NCI-H2196 (cell line): Measurements from ENCODE around the gene PDGFRB.
A peak's percentile ranks its signal among the peaks of the same experiment; 100 is the strongest.

Experiments used
- DNase-seq: peaks from one replicate; lab custom pipeline; 2025; ENCODE audit not compliant: unreplicated experiment; lab: John Stamatoyannopoulos, UW

The PDGFRB gene

GRCh38 chr5:150155258-150156026, at the start of gene PDGFRB:
Gene PDGFRB, minus strand, starts transcription at chr5:150155845. Its CDS starts 18,798 bp downstream, at chr5:150137047.
- peak; percentile 30 for DNase-seq

- DNase-seq = no peak
These were observed 48.9 kb upstream of the PDGFRB start for GRCh38 chr5:150204590-150204960.

- no peak for DNase-seq
These were observed 48.4 kb upstream of the PDGFRB start for GRCh38 chr5:150203832-150204589.

DNA sequence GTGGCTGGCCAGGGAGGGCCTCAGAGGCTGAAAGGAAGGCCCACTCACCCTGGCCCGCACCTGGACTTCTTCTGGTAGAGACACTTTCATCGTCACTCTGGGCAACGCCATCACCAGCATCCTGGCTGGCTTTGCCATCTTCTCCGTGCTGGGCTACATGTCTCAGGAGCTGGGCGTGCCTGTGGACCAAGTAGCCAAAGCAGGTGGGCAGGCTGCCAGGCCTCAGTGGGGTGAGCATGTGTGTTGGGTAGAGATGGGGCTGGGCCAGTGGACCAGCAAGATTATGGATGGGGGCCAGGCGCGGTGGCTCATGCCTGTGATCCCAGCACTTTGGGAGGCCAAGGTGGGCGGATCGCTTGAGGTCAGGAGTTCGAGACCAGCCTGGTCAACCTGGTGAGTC, 46.9 kb upstream of the PDGFRB start:
- no peak for DNase-seq

- no peak for DNase-seq
These were observed 41.8 kb upstream of the PDGFRB start for GRCh38 chr5:150197476-150197875.

DNA sequence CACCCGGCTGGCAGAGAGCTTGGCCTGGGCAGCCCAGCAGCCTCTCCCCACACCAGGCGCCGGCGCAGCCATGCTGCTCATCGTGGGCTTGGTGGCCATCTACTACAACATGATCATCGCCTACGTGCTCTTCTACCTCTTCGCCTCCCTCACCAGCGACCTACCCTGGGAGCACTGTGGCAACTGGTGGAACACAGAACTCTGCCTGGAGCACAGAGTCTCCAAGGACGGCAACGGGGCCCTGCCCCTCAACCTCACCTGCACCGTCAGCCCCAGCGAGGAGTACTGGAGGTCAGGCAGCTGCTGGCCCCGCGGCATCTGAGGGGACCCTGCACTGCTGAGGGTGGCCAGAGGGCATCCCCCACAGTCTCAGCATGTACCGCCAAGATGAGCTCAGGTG, 41.3 kb upstream of the PDGFRB start:
- no peak for DNase-seq

- no peak for DNase-seq
These were observed 40.9 kb upstream of the PDGFRB start for GRCh38 chr5:150196514-150196913.

DNA sequence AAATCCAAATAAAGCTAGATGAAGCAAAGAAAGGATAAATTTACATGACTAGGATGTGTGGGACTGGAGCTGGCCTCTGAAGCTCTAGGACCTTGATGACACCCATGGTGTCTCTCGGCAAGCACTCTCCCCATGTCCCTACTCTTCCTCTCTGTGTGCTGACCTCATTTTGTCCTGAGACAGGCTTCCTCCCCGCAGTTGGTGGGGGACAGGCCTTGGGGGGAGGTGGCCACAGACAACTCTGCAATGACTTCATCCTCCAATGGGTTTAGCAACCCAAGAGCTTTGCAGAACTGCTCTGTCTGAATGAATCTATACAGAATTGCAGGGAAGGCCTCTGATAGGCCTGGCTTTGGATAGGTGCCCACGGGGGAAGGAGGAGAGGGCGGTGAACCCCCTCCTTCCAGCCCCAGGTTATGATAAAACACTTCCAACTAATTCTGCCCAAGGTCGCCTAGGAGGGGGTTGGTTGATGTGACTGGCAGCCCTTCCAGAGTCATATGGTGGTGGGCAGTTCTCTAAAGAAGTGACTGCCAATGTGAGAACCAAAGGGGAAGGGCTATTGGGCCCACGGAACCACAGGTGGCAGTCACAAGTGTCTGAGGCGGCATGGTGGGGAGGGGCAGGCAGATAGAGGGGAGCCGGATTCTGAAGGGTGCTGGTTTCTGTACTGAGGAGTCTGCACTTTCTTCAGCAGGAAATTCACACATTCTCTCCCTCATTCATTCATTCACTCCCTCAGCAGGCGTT, 40.3 kb upstream of the PDGFRB start:
- DNase-seq = no peak

DNA sequence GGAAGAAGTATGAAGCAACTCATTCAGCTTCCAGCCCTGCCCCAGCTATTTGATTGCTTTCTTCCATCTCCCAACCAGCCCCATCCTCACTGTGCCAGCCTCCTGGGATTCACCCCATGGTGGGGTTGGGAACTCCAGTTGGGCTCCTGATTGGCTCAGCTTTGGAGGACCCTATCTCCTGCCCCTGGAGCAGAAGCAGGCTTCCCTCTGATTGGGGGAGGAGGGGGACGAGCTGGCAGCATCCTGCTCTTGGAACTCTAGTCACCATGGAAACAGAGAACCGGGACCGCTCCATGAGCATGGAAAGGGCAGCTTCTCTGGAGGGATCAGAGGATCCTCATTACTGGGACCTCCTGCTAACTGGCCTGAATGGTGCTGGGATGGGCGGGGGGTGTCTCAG, 36.8 kb upstream of the PDGFRB start:
- no peak for DNase-seq

GRCh38 chr5:150190987-150191386, 35.3 kb upstream of the PDGFRB start:
- no peak for DNase-seq

GRCh38 chr5:150190503-150190979, 34.9 kb upstream of the PDGFRB start:
- DNase-seq = no peak

DNA sequence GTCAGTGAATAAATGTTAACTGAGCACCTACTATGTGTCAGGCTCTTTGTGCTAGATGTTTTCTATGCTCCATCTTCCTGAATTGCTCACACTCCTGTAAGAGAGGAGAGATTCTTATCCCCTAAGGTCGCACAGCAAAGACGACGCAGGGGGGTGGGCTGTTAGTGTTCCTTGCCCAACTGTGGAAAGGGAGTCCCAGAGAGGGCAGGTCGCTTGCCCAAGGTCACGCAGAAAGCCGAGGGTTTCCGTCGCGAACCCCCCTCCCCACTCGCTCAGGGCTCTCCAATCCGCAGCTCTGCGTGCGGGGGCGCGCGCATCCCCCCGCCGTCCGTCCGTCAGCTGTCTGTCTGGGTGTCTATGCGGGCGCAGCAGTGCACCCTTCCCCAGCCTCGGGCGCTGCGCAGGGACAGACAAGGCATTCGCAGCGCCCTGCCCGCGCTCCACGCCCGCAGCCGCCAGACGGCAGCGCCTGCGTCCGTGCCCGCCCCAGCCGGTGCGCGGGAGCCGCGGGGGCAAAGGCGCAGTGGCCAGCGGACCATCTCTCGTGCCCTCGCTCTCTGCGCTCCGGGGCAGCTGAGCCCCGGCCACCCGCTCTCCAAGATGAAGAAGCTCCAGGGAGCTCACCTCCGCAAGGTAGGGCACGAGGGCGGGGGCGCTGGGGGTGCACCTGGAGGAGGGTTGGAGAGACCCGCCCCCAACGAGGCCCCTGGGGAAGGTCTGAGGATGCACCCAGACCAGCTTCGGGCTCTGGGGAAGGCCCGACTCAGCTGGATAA, 34.3 kb upstream of the PDGFRB start, which contains the start of gene SLC6A7:
Gene SLC6A7 (plus strand): TSS at position 335 of the 775 bp plus-strand sequence. CDS start 266 bp downstream, at position 601.
- no peak for DNase-seq

DNA sequence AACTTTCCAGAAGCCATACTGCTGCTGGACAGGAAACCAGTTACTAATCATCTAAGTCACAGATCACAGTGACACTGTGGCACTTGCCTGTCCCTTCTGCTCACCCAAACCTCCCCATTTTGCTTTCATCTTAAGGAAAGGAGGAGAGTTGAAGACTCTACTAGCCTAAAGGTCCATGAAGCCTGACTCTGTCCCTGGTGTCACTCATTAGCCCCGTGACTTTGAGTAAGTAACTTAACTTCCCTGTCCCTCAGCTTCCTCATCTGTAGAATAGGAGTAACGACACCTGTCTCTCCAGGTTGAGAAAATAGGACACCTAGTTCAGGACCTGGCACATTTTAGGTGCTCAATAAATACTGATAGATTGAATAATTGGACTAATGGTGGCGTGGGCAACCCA, 33.7 kb upstream of the PDGFRB start:
- no peak for DNase-seq

GRCh38 chr5:150188146-150188842, 32.6 kb upstream of the PDGFRB start:
- no peak for DNase-seq

DNA sequence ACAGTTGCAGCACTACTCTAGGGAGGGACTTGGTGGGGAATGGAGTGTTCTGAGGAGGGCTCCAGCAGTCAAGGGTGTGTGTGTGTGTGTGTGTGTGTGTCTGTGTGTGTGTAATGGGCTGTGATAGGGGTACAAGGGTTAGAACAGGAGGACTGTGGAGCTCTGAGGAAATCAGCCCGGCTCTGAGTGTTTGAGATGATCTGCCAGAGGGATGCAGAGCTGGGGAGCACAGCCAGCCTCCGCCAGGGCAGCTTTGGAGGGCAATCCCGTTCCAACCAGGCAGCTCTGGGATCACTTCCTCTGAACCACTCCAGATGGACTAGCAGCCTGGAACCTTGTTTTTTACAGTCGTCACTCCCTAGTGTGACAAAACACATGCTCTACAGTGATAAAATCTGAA, 31.3 kb upstream of the PDGFRB start:
- no peak for DNase-seq

DNA sequence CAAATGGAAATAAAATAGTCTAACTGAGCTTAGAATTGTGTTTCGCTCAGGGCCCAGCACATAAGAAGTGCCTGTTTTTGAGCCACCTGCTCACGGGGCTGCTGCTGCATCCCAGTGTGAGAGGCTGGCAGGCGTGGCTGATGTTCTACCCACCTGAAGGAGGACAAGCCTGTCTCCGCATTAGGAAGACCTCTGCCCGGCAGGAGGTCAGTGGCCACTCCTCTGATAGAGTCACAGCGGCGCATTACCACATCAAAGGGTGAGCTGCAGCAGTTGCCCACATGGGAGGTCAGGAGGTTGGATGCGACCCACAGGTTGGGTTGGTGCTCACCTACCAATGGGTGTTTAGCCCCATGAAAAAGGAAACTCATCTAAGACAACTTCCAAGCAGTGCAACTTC, 30.5 kb upstream of the PDGFRB start:
- DNase-seq = no peak

- no peak for DNase-seq
These were observed 29.6 kb upstream of the PDGFRB start for GRCh38 chr5:150184990-150185912.

DNA sequence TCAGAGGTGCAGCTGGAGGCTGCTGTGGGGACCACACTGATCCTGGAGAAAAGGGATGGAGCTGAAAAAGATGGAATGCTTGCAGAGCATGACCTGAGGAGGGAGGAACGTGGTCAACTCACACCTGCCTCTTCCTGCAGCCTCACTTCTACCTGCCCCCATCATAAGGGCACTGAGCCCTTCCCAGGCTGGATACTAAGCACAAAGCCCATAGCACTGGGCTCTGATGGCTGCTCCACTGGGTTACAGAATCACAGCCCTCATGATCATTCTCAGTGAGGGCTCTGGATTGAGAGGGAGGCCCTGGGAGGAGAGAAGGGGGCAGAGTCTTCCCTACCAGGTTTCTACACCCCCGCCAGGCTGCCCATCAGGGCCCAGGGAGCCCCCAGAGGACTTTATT, 28.4 kb upstream of the PDGFRB start:
- DNase-seq = no peak

GRCh38 chr5:150183436-150183835, 27.8 kb upstream of the PDGFRB start:
- no peak for DNase-seq
